Measurements from ENCODE around the gene ENPP6.
A peak's percentile ranks its signal among the peaks of the same experiment; 100 is the strongest.

Gene ENPP6

GRCh38 chr4:184190711-184191110, 27.0 kb downstream of the ENPP6 start:
- DNase-seq (ENCODE audit: low read depth), result no peak

- no peak for DNase-seq (ENCODE audit: low read depth)
These were observed 27.7 kb downstream of the ENPP6 start for GRCh38 chr4:184189966-184190365.

GRCh38 chr4:184188443-184189400, 29.0 kb downstream of the ENPP6 start:
- no peak for DNase-seq (ENCODE audit: low read depth)

- no peak for DNase-seq (ENCODE audit: low read depth)
These were observed 40.4 kb downstream of the ENPP6 start for GRCh38 chr4:184177271-184177670.

GRCh38 chr4:184174571-184175488, 42.8 kb downstream of the ENPP6 start:
- no peak for DNase-seq (ENCODE audit: low read depth)

GRCh38 chr4:184171011-184171410, 46.7 kb downstream of the ENPP6 start:
- no peak for DNase-seq (ENCODE audit: low read depth)

- DNase-seq (ENCODE audit: low read depth), result no peak
These were observed 48.3 kb downstream of the ENPP6 start for GRCh38 chr4:184169225-184169867.

- peak; percentile 28 for DNase-seq (ENCODE audit: low read depth)
These were observed 49.2 kb downstream of the ENPP6 start for GRCh38 chr4:184168406-184169019.

GRCh38 chr4:184167576-184167975, 50.1 kb downstream of the ENPP6 start:
- no peak for DNase-seq (ENCODE audit: low read depth)

GRCh38 chr4:184166736-184167135, 50.9 kb downstream of the ENPP6 start:
- DNase-seq (ENCODE audit: low read depth), result no peak

- no peak for DNase-seq (ENCODE audit: low read depth)
These were observed 52.4 kb downstream of the ENPP6 start for GRCh38 chr4:184165291-184165690.

- no peak for DNase-seq (ENCODE audit: low read depth)
These were observed 53.9 kb downstream of the ENPP6 start for GRCh38 chr4:184163813-184164212.

GRCh38 chr4:184162596-184162995, 55.1 kb downstream of the ENPP6 start:
- DNase-seq (ENCODE audit: low read depth), result no peak

- DNase-seq (ENCODE audit: low read depth), result no peak
These were observed 60.4 kb downstream of the ENPP6 start for GRCh38 chr4:184157322-184157721.

- no peak for DNase-seq (ENCODE audit: low read depth)
These were observed 61.3 kb downstream of the ENPP6 start for GRCh38 chr4:184156163-184156920.

GRCh38 chr4:184154199-184154598, 63.5 kb downstream of the ENPP6 start:
- no peak for DNase-seq (ENCODE audit: low read depth)

- no peak for DNase-seq (ENCODE audit: low read depth)
These were observed 63.9 kb downstream of the ENPP6 start for GRCh38 chr4:184153781-184154180.

- no peak for DNase-seq (ENCODE audit: low read depth)
These were observed 65.6 kb downstream of the ENPP6 start for GRCh38 chr4:184151988-184152485.

GRCh38 chr4:184150102-184150839, 67.4 kb downstream of the ENPP6 start:
- no peak for DNase-seq (ENCODE audit: low read depth)

Data from stimulated activated CD8-positive, alpha-beta memory T cell treated with anti-CD3 and anti-CD28 coated beads, Interleukin-7, amount 100 ng/mL, for 24 hours (primary cell).